ENCODE results near the gene SSTR5.
"Not testable (repeated sequence)": the region's sequence is repeated elsewhere in the genome, so short reads cannot be mapped to it uniquely, and the experiment has no call there.

The SSTR5 gene

GRCh38 chr16:1072526-1073261, at the start of gene SSTR5:
SSTR5 (plus strand) TSS chr16:1072747; CDS start chr16:1078869, 6,122 bp downstream.
- no peak for DNase-seq

GRCh38 chr16:1024138-1024537, 48.4 kb upstream of the SSTR5 start:
- DNase-seq: no peak

GRCh38 chr16:1025183-1025809, 47.3 kb upstream of the SSTR5 start:
- DNase-seq: not testable (repeated sequence)

GRCh38 chr16:1026057-1026783, 46.3 kb upstream of the SSTR5 start:
- DNase-seq: no peak

- no peak for DNase-seq
These were observed 45.6 kb upstream of the SSTR5 start for GRCh38 chr16:1026784-1027500.

GRCh38 chr16:1027501-1027815, 45.1 kb upstream of the SSTR5 start:
- no peak for DNase-seq

- DNase-seq: no peak
These were observed 44.5 kb upstream of the SSTR5 start for GRCh38 chr16:1028056-1028455.

GRCh38 chr16:1028524-1029258, 43.9 kb upstream of the SSTR5 start:
- no peak for DNase-seq

GRCh38 chr16:1029259-1029545, 43.3 kb upstream of the SSTR5 start:
- no peak for DNase-seq

GRCh38 chr16:1030473-1030901, 42.1 kb upstream of the SSTR5 start:
- no peak for DNase-seq

GRCh38 chr16:1031666-1032065, 40.9 kb upstream of the SSTR5 start:
- no peak for DNase-seq

GRCh38 chr16:1032607-1033006, 39.9 kb upstream of the SSTR5 start:
- DNase-seq: no peak

- DNase-seq: no peak
These were observed 39.3 kb upstream of the SSTR5 start for GRCh38 chr16:1033128-1033679.

GRCh38 chr16:1034230-1035065, 38.1 kb upstream of the SSTR5 start:
- no peak for DNase-seq

- DNase-seq: no peak
These were observed 37.5 kb upstream of the SSTR5 start for GRCh38 chr16:1035066-1035415.

GRCh38 chr16:1036166-1036565, 36.4 kb upstream of the SSTR5 start:
- no peak for DNase-seq

- no peak for DNase-seq
These were observed 35.7 kb upstream of the SSTR5 start for GRCh38 chr16:1036726-1037393.

GRCh38 chr16:1037394-1038257, 34.9 kb upstream of the SSTR5 start:
- no peak for DNase-seq

GRCh38 chr16:1038932-1039331, 33.6 kb upstream of the SSTR5 start:
- no peak for DNase-seq

- no peak for DNase-seq
These were observed 32.8 kb upstream of the SSTR5 start for GRCh38 chr16:1039762-1040161.

Data from activated CD8-positive, alpha-beta memory T cell treated with anti-CD3 and anti-CD28 coated beads, Interleukin-2, amount 50 U/mL, for 4 hours (primary cell).